G401 (cell line): Measurements from ENCODE around the gene ZNF500. TPM values are rescaled to one million over a fixed set of nuclear protein-coding genes. Genes with fewer than 3 reads are reported as not detected.

Source experiments
- DNase-seq: peaks from one replicate; pipeline ENCODE4 v3.0.0-alpha.2; 2015; ENCODE audit warnings: low spot score
- in situ Hi-C: cut with HindIII; loops from 2 replicates; pipeline ENCODE4 v1.10.0; 2016; ENCODE audit warnings: low sequenced_read_pairs, mixed read lengths
- total RNA-seq: library from RNA; depleted of rRNA; stranded (reverse); fragments of >200 nt; shearing (Covaris generic); gene quantifications from 2 replicates; pipeline ENCODE4 v1.2.3, GENCODE V29; 2014

The ZNF500 gene
- total RNA-seq, 1 experiment from 2014 or later, result 16.2 TPM

DNA sequence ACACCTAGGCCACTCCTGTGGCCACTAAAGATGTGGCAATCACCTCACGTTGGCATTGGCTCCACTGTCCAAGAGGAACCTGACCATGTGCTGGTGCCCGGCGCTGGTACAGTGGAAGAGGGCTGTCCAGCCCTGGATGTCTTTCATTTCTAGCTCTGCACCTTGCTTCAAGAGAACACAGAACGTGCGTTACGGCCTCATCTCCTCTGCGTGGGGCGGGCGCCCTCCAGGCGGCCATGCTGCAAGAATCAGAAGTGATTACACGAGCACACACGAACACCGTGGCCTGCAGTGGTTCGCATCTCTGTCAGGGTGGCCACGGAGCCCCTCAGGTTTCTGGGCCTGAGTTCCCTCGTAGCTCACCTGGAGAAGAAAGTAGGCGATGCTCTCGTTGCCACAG is 40.3 kb downstream of the ZNF500 start:
- in situ Hi-C loops, result loop anchor here (10.0 kb wide), 1 partner anchor 108 kb away; no protein-coding TSS in a partner anchor
- DNase-seq, result no peak

DNA sequence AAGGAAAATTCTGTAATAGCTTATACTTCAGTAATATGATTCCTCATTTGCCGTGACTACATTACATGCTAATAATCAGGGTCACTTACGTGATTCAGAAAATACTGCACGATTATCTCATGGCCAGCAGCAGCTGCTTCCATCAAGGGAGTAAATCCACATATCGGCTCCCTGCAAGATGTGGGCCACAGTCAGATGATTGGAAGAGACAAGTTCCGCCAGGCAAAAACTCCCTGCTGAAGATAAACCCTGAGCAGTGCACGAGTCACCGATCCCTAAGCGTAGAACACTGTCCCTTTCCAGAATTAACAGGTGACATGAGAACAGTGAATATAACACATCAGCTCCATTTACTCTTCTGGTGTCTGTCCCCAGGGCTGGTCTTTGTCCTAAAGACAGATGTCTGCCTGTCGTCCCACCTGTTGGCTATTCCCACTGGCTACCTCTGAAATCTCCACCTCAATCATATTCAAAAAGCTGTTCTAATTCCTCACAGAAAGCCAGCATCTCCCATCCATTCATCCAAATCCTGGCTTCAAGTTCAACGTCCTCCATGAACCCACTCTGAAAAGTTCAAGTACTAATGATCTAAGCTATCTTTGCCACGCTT is 42.2 kb downstream of the ZNF500 start:
- in situ Hi-C loops, result loop anchor here (10.0 kb wide), 1 partner anchor 110 kb away; no protein-coding TSS in a partner anchor
- no peak for DNase-seq

DNA sequence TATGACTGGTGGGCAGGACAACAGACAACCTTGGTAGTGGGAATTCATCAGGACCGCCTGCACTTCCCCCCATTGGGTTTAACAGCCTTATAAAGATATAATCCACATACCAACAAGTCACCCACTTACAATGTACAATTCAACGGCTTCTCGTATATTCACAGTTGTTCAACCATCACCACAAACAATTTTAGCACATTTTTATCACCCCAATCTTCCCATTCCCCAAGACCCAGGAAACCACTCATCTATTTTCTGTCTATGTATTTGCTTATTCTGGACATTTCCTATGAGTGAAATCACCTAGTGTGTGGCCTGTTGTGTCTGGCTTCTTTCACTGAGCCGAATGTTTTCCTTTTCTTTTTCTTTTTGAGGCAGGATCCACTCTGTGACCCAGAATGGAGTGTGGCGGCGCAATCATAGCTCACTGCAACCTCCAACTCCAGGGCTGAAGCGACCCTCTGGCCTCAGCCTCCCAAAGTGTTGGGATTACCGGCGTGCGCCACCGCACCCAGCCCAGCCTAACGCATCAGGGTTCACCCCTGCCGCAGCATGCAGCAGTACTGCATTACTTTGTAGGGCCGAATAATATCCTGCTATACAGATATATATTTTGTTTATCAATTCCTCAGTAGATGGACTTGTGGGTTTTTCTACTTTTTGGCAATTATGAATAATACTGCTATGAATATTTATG is 43.7 kb downstream of the ZNF500 start:
- DNase-seq, result no peak
- in situ Hi-C loops, result loop anchor here (10.0 kb wide), 1 partner anchor 112 kb away; no protein-coding TSS in a partner anchor

DNA sequence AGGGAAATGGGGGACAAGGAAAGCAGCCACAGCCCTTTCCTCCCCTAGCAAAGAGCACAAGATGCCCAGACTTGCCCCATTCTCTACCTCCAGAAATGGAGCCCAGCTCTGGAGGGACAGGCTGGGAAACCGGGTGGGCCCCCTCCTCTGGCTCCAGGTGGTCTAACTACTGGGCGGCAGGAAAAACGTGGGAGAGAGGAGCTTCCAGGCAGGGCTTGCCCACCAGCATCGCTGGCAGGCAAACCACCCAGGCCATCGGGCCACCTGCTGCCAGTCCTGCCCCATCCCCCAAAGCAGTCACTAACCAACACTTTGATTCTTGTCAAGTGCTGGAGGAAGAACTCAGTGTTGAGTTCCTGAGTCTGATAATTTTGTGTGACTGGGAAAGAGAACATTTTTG is 48.5 kb downstream of the ZNF500 start:
- DNase-seq, result no peak
- in situ Hi-C loops, result no loop called here

DNA sequence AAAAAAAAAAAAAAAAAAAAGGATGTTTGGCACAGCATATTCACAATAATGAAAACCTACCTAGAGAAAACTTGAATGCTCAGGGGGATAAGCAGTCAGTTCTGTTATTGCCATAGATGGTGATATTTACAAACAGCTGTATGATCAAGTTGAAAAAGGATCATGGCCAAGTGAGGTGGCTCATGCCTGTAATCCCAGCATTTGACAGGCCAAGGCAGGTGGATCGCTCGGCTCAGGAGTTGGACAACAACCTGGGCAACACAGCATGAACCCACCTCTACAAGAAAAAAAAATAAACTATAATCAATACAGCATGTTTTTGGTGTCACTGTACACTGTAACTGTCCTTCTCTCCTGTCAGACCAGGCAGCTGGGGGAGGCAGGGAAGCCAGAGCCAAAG is 52.0 kb downstream of the ZNF500 start:
- in situ Hi-C loops, result no loop called here
- DNase-seq, result no peak

DNA sequence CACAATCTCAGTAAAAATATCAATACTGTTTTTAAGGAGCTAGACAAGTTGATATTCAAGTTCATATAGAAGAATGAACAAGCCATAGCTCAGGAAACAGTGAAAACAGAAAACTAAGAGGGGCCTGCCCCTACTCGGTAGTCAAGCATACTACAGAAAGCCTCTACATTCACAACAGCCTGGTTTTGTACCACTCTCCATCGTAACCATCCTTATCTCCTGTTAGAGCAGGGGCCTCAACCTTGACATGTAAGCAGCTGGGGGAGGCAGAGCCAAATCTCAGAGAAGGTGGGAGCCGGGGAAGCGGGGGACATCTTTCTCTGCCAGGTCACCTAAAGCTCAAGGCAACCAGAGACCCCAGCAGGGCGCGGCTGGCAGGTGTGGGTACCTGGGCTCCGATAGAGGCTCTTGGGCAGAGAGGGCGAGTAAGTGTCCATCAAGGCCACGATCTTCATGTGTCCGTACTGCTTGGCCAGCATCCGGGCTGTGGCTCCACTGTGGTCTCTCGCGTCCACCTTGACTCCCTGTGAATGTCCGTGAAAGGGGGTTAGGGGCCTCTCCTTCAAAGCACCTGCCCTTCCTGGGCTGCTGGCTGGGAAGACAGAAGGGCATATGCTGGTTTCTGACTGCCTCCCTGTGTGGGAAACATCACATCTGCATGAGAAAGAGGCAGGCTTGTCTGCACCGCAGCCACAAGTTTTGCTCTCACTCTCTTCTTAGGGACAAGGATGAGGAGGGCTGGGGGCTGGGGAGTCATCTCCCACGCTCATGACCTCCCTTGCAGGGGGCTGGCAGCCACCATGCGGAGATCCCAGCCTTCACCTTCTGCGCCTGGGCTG is 53.1 kb downstream of the ZNF500 start:
- in situ Hi-C loops, result no loop called here
- no peak for DNase-seq

DNA sequence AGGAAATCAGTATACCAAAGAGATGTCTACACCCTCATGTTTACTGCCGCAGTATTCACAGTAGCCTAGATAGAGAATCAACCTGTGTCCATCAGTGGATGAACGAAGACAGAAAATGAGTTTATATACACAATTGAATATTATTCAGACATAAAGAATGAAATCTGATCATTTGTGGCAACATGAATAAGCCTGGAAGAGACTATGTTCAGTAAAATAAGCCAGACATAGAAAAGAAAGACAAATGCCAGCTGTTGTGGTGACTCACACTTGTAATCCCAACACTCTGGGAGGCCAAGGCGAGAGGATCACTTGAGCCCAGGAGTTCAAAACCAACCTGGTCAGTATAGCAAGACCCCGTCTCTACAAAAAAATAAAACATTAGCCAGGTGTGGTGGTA is 57.5 kb downstream of the ZNF500 start:
- DNase-seq, result no peak
- in situ Hi-C loops, result no loop called here

DNA sequence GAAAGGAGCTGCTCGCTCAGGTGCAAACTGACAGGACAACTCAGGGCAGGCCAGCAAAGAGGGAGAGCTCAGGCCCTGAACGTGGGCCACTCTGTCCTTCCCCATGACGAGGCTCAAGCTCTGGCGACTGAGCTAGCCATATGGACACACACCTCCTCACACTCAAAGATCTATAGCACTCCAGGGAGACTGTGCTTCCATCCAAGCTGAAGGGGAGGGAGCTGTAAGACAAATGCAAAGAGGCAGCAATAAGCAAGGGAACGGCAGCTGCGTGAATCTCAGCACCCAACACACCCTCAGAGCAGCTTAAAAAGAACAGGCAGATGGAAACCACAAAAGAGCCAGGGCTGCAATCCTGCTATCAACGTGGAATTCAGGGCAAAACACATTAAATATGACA is 60.1 kb downstream of the ZNF500 start:
- DNase-seq, result no peak

DNA sequence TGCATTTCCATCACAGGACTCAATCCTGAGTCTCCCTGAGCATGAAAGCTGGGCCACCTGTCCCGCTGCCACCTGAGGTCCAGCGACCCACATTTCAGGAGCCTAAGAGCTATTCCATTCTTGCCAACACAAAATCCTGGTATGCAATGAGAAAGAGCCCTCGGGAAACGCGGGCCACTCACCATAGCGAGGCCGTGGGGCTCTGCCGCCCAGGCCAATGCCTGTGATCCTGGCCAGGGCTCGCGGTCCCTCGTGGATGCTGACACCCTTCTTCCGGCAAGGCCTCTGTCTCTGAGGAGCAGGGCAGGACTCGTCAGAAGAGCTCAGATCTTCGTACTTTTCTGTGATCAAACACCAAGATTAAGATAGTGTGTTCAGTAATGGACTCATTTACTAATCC is 62.0 kb downstream of the ZNF500 start:
- in situ Hi-C loops, result no loop called here
- no peak for DNase-seq

More for the DNA sequence above, 60.1 kb downstream of the ZNF500 start:
- in situ Hi-C loops, result no loop called here

DNA sequence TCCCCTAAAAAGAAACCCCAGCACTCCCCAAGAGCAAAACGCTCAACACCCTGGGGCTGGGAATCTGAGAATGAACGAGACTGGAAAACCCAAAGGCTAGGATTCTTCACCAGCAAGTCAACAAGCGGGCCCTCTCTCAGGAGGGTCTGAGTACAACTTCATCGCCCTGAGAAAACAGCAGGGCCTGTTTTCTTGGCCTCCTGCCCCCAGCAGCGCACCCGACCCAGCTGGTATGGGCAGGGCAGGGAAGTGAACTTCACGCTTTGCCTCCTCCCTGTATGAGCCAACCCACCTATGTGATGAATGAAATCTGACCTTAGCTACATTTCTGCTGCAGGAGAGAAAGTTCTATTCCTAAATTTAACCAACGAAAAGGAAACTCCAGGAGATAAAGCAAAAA is 62.5 kb downstream of the ZNF500 start:
- in situ Hi-C loops, result no loop called here
- DNase-seq, result no peak

DNA sequence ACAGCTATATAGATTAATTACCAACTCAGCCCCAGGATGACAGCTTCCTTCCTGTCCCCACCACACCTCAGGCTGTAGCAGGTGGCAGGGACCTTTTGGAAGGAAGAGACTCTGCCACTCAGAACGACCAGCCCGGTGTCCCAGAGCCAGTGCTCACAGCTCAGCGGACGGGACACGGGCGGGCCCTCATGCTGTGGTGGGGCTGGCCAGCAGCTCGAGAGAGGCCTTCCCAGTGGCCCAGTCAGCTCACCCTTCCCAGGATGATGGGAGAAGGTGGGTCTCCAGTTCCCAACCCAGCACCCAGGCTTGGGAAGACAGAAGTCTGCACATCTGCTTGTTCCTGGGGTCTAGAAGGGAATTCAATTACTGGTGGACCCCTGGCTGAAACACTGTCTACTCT is 63.1 kb downstream of the ZNF500 start:
- no peak for DNase-seq
- in situ Hi-C loops, result no loop called here

DNA sequence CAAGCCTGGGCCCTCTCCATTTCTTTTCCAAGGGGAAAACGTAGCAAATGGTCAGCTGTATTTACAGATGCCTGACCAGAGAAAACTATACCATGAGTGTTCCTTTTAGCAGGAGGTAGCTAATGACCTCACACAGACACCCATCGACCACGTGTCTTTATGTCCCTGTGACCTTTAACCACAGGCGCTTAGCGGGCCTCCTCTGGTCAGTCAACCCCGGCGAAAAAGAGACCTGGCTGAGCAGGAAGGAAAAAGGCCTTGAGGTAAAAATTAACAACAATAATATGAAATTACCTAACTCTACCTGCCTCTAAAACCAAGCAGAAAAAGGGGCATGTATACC is 64.5 kb downstream of the ZNF500 start:
- no peak for DNase-seq
- in situ Hi-C loops, result no loop called here

DNA sequence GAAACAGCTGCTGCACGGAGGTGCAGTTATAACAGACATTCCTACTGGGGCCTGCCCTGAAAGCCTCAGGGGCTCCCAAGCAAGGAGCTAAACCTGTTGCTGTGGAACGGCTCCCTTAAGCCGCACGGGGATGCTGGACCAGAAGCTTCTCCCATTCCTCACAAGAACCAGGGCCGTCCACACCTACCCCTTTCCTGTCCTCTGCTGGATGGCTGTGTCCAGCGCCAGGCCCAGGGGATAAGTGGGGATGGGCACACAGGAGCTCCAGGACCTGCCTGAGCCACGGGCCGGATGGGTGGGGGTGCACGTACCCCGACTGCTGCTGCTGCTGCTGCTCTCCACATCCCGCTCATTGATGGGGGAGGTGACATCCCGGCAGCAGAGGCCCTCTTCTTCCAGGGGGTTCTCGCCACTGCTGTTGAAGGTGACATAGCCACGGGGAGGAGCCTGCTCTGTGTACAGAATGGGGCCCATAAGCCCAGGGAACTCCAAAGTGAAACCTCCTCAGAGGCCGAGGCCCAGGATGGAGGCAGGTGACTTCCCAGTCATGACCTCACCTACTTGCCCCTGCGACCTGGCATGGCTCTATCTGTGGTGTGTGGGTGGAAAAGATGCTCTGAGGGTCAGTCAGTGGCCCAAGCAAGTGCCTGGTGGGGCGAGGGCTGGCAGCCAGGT is 65.0 kb downstream of the ZNF500 start:
- in situ Hi-C loops, result no loop called here
- no peak for DNase-seq

DNA sequence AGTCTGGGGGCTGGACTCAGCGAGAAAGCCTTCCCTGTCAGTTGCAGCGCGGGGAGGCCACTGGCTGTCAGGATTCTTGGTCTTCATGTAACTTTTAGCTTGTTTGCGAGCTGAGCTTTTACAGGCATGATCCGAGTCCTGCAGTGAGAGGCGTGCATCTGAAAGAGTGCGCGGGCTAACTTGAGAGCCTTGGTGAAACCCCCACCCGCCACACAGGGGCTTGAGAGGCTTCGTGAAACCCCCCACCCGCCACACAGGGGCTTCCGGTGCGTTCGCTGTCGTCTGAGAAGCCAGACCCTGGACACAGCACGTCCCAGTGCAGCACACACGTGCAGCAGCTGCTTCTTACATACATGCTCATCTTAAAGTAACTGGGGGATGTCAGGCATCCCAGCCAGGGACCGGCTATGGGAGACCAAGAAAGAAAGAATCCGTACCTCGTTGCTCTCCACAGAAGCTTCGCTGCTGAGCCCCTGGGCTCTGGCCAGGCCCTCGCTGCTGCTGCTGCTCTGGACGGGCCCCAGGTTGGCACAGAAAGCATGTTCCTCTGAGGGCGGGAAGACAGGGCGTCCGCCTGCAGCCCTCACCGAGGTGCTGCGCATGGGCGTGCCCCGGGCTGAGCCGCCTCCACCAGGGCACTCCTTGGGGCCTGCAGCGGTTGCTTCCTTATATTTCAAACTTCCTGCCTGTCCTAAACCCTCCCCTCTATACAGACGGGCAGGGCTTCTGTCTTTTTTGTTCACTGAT is 65.8 kb downstream of the ZNF500 start:
- in situ Hi-C loops, result no loop called here
- peak; percentile 66 for DNase-seq

DNA sequence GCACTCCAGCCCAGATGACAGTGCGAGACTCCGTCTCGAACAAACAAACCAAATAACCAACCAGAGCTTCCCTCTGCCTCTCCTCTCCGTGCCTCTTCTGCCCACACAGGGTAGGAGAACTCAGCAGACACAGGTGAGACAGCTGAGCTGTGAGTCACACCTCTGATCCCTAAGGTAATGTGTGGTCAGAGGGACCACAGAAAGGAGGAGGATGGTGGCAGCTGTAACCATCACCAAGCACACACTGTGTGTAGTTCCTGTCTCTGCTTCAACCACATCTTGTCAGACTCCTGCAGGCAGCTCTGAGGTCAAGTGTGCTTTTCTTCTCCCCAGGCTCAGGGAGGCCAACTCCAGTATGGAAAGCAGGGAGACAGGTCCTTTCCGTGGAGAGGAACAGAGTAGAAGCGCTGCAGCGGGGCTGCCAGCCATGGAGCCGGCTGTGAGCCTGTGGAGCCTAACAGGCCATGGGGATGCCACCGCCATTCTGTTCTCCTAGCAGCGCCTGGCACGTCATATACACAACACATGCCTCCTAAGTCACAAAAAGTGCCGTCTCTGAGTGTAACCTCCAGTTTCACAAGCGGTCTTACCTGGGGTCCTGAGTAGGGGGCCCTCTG is 66.5 kb downstream of the ZNF500 start:
- no peak for DNase-seq

DNA sequence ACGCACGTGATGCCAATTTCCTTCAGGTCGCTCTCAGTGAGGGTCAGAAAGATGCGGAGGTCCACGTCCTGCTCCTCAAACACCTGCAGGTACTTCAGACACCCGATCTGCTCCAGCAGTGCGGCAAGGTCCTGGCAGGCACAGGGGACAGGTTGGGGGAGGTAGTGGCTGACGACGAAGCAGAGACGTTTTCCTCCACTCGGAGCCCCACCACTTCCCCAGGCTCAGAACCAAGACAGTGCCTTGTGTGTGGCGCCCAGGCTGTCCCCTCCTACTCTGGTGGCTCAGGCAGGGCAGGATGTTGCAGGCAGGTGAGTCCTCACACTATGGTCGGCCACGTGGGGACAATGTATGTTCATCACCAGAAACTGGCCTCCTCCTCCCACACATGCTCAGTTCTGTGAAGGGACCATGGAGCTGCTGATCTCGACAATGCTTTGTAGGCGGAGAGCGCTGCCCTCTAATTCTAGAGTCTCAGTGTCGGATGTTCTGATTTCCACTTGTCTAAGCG is 67.9 kb downstream of the ZNF500 start:
- no peak for DNase-seq
- in situ Hi-C loops, result loop anchor here (25.0 kb wide), 1 partner anchor 187 kb away; no protein-coding TSS in a partner anchor

More for the DNA sequence above, 66.5 kb downstream of the ZNF500 start:
- in situ Hi-C loops, result no loop called here

DNA sequence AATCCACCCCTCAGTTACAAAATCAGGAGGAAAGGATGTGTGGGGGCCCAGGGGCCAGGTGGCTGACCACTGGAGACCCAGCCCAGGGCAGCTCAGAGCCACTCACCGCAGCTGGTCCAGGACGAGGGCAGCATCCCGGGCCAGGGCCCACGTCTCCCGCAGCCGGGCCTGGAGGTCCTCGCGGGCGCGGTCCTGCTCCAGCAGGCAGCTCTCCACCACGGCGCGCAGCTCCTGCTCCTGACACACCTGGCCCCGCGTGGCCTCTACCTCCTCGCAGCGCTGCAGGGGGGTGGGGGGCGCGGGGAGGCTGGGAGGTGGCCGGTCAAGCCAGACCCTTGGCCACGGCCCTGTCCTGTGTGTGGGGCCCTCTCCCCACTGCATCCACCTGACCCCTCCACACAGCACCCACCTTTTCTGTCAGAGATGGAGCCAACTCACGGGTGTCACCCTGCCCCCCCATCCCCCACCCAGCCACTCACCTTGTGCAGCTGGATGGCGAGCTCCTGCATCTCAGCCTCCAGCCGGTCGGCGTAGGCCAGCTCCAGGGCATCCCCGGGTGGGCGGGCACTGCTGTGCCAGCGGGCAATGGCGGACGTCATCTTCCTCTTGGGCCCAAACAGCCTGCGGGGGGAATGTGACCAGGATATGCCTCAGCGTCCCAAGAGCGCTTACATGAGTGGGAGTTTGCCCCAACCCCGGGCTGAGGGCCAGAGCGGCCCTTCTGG is 68.5 kb downstream of the ZNF500 start:
- DNase-seq, result no peak
- in situ Hi-C loops, result loop anchor here (25.0 kb wide), 1 partner anchor 186 kb away; no protein-coding TSS in a partner anchor
